GM18526 (cell line): ENCODE data around the gene COA8.

Experiments used
- POLR2A ChIP-seq: IDR thresholded peaks from 3 replicates; pipeline ENCODE4 v1.6.1; 2011; ENCODE audit not compliant: insufficient read length; ENCODE audit errors: extremely low read depth

Gene COA8

GRCh38 chr14:103562429-103563225 is at the start of gene COA8, which contains the start of gene BAG5:
Gene COA8, plus strand, starts transcription at chr14:103562960. Its CDS starts 42 bp downstream, at chr14:103563002.
Gene BAG5, minus strand, starts transcription at chr14:103562657. Its CDS starts 1,493 bp downstream, at chr14:103561164.
- TF ChIP-seq POLR2A: peak; percentile 72

GRCh38 chr14:103514596-103515421 is 48.0 kb upstream of the COA8 start:
- no peak for TF ChIP-seq POLR2A

GRCh38 chr14:103516426-103517173 is 46.2 kb upstream of the COA8 start:
- no peak for TF ChIP-seq POLR2A

- no peak for TF ChIP-seq POLR2A
Measured at GRCh38 chr14:103517174-103517566, 45.6 kb upstream of the COA8 start.

GRCh38 chr14:103517721-103518421 is 44.9 kb upstream of the COA8 start:
- TF ChIP-seq POLR2A: no peak

GRCh38 chr14:103518422-103519042 is 44.2 kb upstream of the COA8 start:
- TF ChIP-seq POLR2A: no peak

GRCh38 chr14:103519043-103519836 is 43.5 kb upstream of the COA8 start:
- TF ChIP-seq POLR2A: no peak

GRCh38 chr14:103519837-103520212 is 42.9 kb upstream of the COA8 start:
- TF ChIP-seq POLR2A: no peak

GRCh38 chr14:103520269-103520656 is 42.5 kb upstream of the COA8 start:
- TF ChIP-seq POLR2A: no peak

- no peak for TF ChIP-seq POLR2A
Measured at GRCh38 chr14:103520657-103521437, 41.9 kb upstream of the COA8 start.

- TF ChIP-seq POLR2A: no peak
Measured at GRCh38 chr14:103521438-103521950, 41.3 kb upstream of the COA8 start.

GRCh38 chr14:103521951-103522563 is 40.7 kb upstream of the COA8 start:
- TF ChIP-seq POLR2A: no peak
